ENCODE data around the gene MS4A18.

The MS4A18 gene

GRCh38 chr11:60780065-60780464, 55.5 kb downstream of the MS4A18 start:
- Histone ChIP-seq H3K4me1 (ENCODE audit: insufficient read depth, low read length, severe bottlenecking) (no peaks in the 10 kb centered on the region), H3K27ac (ENCODE audit: low read depth, low read length, poor library complexity, severe bottlenecking) (no peak overlapping the region), H3K4me2 (ENCODE audit: low read length) (no peak overlapping the region), H3K9me3 (ENCODE audit: low read length) (no peaks in the 10 kb centered on the region), H3K36me3 (ENCODE audit: insufficient read depth, low read length) (no peaks in the 10 kb centered on the region), H4K20me1 (ENCODE audit: insufficient read depth, low read length) (no peaks in the 10 kb centered on the region), H2AFZ (ENCODE audit: low read length) (no peak overlapping the region), H3K9me2 (ENCODE audit: low read depth, low read length) (no peaks in the 10 kb centered on the region), H3F3A (ENCODE audit: insufficient read depth, low read length) (no peaks in the 10 kb centered on the region), H3K4me3 (ENCODE audit: low read depth, low read length, poor library complexity, severe bottlenecking) (no peak overlapping the region), H3K27me3 (ENCODE audit: insufficient read depth, low read length) (peaks cover 11% of the 10 kb centered on the region), H3K79me2 (ENCODE audit: insufficient read depth, low read length) (no peaks in the 10 kb centered on the region), H3K9ac (ENCODE audit: low read length) (no peak overlapping the region)
- TF ChIP-seq EZH2 (IDR thresholded peaks at IDR 0.05; ENCODE audit: borderline replicate concordance, low read length) = no peak
- TF ChIP-seq CTCF (IDR thresholded peaks at IDR 0.05; ENCODE audit: low read length) = no peak

GRCh38 chr11:60780774-60781173, 56.3 kb downstream of the MS4A18 start:
- H3K36me3 ChIP-seq (ENCODE audit: insufficient read depth, low read length) = no peaks in the 10 kb centered on the region

GRCh38 chr11:60781286-60781980, 56.9 kb downstream of the MS4A18 start:
- H3K36me3 ChIP-seq (ENCODE audit: insufficient read depth, low read length) = no peaks in the 10 kb centered on the region
- peaks cover 11% of the 10 kb centered on the region for H3K27me3 ChIP-seq (ENCODE audit: insufficient read depth, low read length)
- no peaks in the 10 kb centered on the region for H3K9me3 ChIP-seq (ENCODE audit: low read length)
- no peaks in the 10 kb centered on the region for H4K20me1 ChIP-seq (ENCODE audit: insufficient read depth, low read length)
- H2AFZ ChIP-seq (ENCODE audit: low read length) = no peak overlapping the region
- TF ChIP-seq CTCF (IDR thresholded peaks at IDR 0.05; ENCODE audit: low read length) (no peak), EZH2 (IDR thresholded peaks at IDR 0.05; ENCODE audit: borderline replicate concordance, low read length) (no peak)
- no peaks in the 10 kb centered on the region for H3K9me2 ChIP-seq (ENCODE audit: low read depth, low read length)
- H3K9ac ChIP-seq (ENCODE audit: low read length) = no peak overlapping the region
- H3K4me2 ChIP-seq (ENCODE audit: low read length) = no peak overlapping the region
- H3K79me2 ChIP-seq (ENCODE audit: insufficient read depth, low read length) = no peaks in the 10 kb centered on the region
- H3K27ac ChIP-seq (ENCODE audit: low read depth, low read length, poor library complexity, severe bottlenecking) = no peak overlapping the region
- no peak overlapping the region for H3K4me3 ChIP-seq (ENCODE audit: low read depth, low read length, poor library complexity, severe bottlenecking)
- H3F3A ChIP-seq (ENCODE audit: insufficient read depth, low read length) = no peaks in the 10 kb centered on the region
- H3K4me1 ChIP-seq (ENCODE audit: insufficient read depth, low read length, severe bottlenecking) = no peaks in the 10 kb centered on the region

More at GRCh38 chr11:60780774-60781173, 56.3 kb downstream of the MS4A18 start:
- H3K4me3 ChIP-seq (ENCODE audit: low read depth, low read length, poor library complexity, severe bottlenecking) = no peak overlapping the region
- H3K4me2 ChIP-seq (ENCODE audit: low read length) = no peak overlapping the region
- H3K27ac ChIP-seq (ENCODE audit: low read depth, low read length, poor library complexity, severe bottlenecking) = no peak overlapping the region
- no peak overlapping the region for H2AFZ ChIP-seq (ENCODE audit: low read length)
- H4K20me1 ChIP-seq (ENCODE audit: insufficient read depth, low read length) = no peaks in the 10 kb centered on the region
- no peaks in the 10 kb centered on the region for H3K9me2 ChIP-seq (ENCODE audit: low read depth, low read length)
- peaks cover 11% of the 10 kb centered on the region for H3K27me3 ChIP-seq (ENCODE audit: insufficient read depth, low read length)
- no peaks in the 10 kb centered on the region for H3K9me3 ChIP-seq (ENCODE audit: low read length)
- no peak overlapping the region for H3K9ac ChIP-seq (ENCODE audit: low read length)
- no peaks in the 10 kb centered on the region for H3K79me2 ChIP-seq (ENCODE audit: insufficient read depth, low read length)
- H3K4me1 ChIP-seq (ENCODE audit: insufficient read depth, low read length, severe bottlenecking) = no peaks in the 10 kb centered on the region
- TF ChIP-seq EZH2 (IDR thresholded peaks at IDR 0.05; ENCODE audit: borderline replicate concordance, low read length) = no peak
- TF ChIP-seq CTCF (IDR thresholded peaks at IDR 0.05; ENCODE audit: low read length) = no peak
- no peaks in the 10 kb centered on the region for H3F3A ChIP-seq (ENCODE audit: insufficient read depth, low read length)

Measured in OCI-LY1 (cell line).